Left colon (tissue), 2 donors: ENCODE results near the gene ZNF44. TPM values are rescaled to one million over a fixed set of nuclear protein-coding genes. Genes with fewer than 3 reads are reported as not detected.
A peak's percentile ranks its signal among the peaks of the same experiment; 100 is the strongest.

Source experiments
- ATAC-seq: fragments of 200-7000 bp; cut with Tn5 transposase; one replicate; pipeline ENCODE4 v1.9.1; 2020; ENCODE audit warnings: mild to moderate bottlenecking, moderate library complexity
- DNase-seq, 2 donors: peaks; one replicate each; pipeline ENCODE4 v3.0.0-alpha.2; 2020
- intact Hi-C, 2 donors: fragments of 100-400 bp; cut with DNase I in 1 of 2; cut with micrococcal nuclease in 1 of 2; formaldehyde crosslinking; loops; one replicate each; pipeline versions ENCODE4 v1.11.2 to v1.14.0; 2022; cut with DNase I, micrococcal nuclease
- total RNA-seq, 2 donors: library from RNA; stranded (reverse); fragmentation: NEBNext Ultra II Directional; extraction: Animal tissue kit (Norgen Biotek cat#: 25700); gene quantifications; one replicate each; pipeline ENCODE4 v1.2.1, GENCODE V29; 2021
- donor health status: DM: no; HTN: no; CAD: no.
- donor health status: DM: yes; HTN: yes; CAD: no.

Gene ZNF44
- total RNA-seq, 2 donors from 2014 or later: 16.1 to 18.4 TPM

- DNase-seq (no peak), ATAC-seq (no peak)
- intact Hi-C loops: no loop called here
These were observed 23.8 kb downstream of the ZNF44 start for GRCh38 chr19:12270854-12271253.

DNA sequence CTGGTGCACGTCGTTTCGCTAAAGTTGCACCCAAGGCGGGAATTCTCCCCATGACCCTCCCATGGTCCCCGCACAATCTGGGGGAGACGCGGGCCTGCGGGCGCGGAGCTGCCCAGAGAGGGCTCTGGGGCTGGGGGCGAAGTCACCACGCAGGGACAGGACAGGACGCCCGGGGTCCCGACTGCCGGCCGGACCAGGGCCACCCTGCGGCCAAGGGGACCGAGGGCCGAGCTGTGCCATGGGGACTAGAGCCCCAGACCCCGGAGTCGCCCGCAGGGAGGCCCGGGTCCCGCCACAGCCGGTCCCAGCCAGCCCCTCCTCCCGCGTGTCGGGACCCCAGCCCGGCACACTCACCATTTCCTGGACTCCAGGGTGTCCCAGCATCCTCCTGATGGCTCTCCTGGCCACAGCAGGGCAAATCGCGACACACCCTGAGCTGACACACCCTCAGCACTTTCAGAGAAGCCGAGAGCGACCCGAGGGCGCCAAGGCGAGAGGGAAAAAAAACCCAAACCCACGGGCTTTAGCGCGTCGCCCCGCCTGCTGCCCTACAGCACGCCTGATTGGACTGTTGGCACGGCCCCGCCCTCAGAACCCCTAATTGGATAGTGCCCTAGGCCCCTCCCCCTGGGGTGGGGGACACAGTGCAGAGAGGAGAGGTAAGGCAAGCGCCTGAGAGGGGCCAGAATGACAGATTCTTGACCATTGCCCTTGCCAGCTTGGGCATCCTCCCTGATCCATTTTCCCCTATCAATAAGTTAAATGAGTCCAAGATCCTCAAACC lies 28.6 kb downstream of the ZNF44 start:
- intact Hi-C loops: no loop called here
- peak; percentile 18 for ATAC-seq

DNA sequence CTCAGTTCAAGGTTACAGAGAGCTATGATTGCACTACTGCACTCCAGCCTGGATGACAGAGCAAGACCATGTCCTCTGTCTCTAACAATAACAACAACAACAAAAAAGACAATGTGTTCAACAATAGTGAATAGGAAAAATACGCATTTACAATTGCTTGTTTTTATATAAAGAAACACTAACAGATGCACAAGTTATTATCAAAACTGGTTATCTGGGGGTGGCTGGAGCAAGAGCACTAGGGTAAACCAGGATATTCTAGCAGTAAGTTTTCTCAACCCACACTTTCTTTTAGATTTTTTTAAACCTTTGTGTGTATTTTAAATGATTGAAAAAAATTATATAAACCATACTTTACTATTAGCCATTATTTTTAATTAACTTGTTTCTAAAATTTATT lies 33.1 kb downstream of the ZNF44 start:
- DNase-seq (no peak), ATAC-seq (no peak)
- intact Hi-C loops: no loop called here

More for the DNA sequence above, 28.6 kb downstream of the ZNF44 start:
- no peak for DNase-seq

- intact Hi-C loops: no loop called here
- ATAC-seq: no peak
- no peak for DNase-seq
These were observed 33.8 kb downstream of the ZNF44 start for GRCh38 chr19:12260861-12261260.

DNA sequence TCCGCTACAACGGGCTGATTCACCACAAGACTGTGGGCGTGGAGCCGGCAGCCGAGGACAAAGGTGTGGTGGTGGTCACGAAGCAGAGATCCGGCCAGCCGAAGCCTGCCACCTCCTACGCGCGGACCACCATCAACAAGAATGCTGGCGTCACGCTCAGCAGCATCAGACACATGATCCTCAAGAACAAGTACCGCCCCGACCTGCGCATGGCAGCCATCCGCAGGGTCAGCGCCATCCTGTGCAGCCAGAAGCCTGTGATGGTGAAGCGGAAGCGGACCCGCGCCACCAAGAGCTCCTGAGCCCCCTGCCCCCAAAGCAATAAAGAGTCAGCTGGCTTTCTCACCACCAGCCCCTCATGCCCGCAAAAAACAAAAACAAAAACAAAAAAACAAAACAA lies 34.4 kb downstream of the ZNF44 start:
- ATAC-seq (no peak), DNase-seq (no peak)
- intact Hi-C loops: no loop called here

DNA sequence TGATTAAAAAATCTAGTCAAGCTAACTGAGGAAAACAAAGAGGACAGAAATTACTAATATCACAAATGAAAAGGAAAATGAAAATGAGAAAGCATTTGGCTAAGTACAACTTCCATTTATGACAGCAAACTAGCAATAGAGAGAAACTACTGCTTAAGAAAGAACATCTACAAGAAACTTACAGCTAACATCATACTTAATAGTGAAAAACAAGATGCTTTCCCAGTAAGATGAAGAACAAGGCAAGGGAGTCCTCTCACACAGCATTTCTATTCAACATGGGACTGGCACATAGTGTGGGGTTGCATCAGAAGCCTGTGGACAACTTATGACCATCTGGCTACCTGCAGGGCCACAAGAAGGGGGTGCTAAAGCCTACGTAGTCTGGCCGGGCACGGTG lies 39.3 kb downstream of the ZNF44 start:
- intact Hi-C loops: no loop called here
- ATAC-seq: no peak

DNA sequence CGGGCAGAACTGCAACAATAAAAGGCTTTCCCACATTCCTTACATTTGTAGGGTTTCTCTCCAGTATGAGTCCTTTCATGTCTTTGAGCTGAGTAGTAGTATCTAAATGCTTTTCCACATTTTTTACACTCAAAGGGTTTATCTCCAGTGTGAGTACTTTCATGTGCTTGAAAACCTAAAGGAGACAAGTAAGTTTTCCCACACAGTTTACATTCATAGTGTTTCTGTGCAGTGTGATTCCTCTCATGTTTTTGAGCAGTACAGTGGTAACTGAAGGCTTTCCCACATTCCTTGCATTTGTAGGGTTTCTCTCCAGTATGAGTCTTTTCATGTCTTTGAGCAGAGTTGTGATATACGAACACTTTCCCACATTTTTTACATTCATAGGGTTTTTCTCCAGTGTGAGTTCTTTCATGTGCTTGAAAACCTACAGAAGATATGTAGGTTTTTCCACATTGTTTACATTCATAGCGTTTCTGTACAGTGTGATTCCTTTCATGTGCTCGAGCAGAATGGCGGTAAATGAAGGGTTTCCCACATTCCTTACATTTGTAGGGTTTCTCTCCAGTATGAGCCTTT lies 47.0 kb downstream of the ZNF44 start:
- intact Hi-C loops: no loop called here
- ATAC-seq (no peak), DNase-seq (no peak)

More for the DNA sequence above, 39.3 kb downstream of the ZNF44 start:
- no peak for DNase-seq

DNA sequence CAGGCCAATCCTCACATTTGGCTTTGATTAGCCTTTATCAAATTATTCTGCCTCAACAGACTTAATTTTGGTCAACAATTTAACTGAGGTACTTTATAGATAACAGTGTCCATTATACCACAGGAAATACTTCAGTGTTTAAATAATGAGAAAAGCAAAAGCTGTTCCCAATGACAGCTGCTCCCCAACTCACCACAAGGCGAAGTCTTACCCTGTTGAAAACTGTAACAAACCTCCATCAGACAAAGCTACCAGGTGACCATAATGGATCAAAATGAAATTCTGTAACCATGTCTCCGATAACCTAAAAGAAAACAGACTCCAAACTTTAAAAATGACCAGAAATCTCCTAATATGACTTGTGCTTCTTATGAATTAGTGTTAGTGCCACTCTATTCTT lies 50.3 kb downstream of the ZNF44 start:
- DNase-seq (no peak), ATAC-seq (no peak)
- intact Hi-C loops: no loop called here

DNA sequence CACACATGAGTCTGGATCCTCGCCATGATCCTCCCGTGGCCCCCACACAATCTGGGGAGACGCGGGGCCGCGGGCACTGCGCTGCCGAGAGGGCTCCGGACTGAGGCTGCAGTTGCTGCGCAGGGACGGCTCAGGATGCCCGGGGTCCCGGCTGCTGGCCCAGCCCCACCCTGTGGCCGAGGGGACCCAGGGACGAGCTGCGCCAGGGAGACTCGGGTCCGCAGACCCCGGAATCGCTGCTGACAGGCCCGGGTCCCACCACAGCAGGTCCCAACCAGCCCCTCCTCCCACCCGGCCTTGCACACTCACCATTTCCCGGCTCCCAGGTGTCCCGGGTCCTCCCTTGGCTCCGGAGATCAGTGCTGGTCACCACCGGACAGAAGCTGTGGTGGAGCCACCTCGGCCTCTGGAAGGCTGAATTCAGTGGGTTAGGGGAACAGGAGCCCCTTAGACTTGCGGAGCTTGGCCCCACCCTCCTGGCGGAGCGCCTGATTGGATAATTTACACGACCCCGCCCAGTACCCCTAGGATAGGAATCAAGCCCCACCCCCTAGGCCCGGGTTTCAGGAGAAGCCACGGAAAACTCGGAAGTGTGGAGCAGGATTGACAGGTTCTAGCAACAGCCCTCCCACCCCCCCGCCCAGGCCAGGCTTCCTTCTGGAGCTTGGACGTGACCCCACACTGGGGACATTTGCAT lies 57.4 kb downstream of the ZNF44 start:
- intact Hi-C loops: no loop called here
- ATAC-seq (no peak), DNase-seq (no peak)

- ATAC-seq: no peak
- intact Hi-C loops: no loop called here
These were observed 61.7 kb downstream of the ZNF44 start for GRCh38 chr19:12232961-12233360.

GRCh38 chr19:12230751-12231733 lies 63.6 kb downstream of the ZNF44 start:
- intact Hi-C loops: no loop called here
- DNase-seq (no peak), ATAC-seq (no peak)

More at GRCh38 chr19:12232961-12233360, 61.7 kb downstream of the ZNF44 start:
- no peak for DNase-seq

GRCh38 chr19:12229990-12230389 lies 64.7 kb downstream of the ZNF44 start:
- intact Hi-C loops: no loop called here
- DNase-seq: no peak
- no peak for ATAC-seq

DNA sequence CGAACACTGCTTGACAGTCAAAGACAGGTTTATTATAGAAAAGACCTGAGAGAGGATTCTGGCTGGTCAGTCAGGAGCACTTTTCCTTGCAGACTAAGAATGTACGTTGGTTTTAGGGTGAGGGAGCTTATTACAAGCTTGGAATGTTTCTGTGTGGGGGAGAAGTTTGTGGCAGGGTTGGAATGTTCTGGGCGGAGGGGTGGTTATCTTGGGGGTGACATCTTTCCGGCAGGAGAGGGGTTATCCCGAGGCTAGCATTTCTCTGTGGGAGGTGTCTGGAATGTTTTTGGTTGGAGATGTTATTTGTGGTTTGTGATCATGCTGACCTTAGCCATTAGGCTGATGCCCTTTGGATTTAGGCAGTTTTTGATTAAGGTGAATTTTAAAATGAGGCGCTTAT lies 70.0 kb downstream of the ZNF44 start:
- intact Hi-C loops: no loop called here
- no peak for DNase-seq
- no peak for ATAC-seq

DNA sequence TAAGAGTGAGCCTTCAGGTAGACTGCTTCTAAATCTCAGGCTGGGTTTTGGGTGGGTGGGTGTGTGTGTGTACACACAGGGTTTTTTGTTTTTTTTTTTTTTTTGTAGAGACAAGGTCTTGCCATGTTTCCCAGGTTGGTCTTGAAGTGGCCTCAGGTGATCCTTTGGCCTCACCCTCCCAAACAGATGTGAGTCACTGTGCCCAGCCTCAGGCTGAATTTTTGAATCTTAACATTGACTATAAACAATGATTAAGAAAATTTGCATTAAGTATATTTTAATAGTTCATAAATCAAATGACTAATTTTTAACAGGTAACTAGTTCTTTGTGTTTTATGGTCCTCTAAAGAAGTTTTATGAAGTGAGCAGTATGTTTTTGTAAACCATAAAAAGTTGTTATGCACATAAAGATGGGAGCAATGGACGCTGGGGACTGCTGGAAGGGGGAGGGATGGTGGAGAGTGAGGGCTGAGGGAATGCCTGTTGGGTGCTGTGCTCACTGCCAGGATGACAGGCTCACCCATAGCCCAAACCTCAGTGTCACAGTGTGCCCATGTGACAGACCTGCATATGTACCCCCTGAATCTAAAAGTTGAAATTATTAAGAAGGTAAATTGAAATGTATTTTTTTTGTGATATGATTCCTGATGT lies 71.6 kb downstream of the ZNF44 start:
- intact Hi-C loops: no loop called here
- no peak for ATAC-seq
- DNase-seq: no peak

Other genes with a start within 250 kb of the ZNF44 start
- under 1 TPM in 1 of 2 donors, not detected in 1; 0.45 TPM for gene ZNF878, start 241.9 kb downstream of the ZNF44 start, total RNA-seq
- gene ZNF844, start 230.2 kb downstream of the ZNF44 start, total RNA-seq: 10 to 100 TPM in 1 of 2 donors, 1 to 10 TPM in 1; 8.6 to 13.5 TPM
- 1 to 10 TPM; 3.8 to 6.2 TPM for gene ZNF20, start 154.5 kb downstream of the ZNF44 start, total RNA-seq
- gene ZNF625, start 138.1 kb downstream of the ZNF44 start, total RNA-seq: 1 to 10 TPM; 2.8 to 3.0 TPM
- gene ZNF136, start 131.8 kb downstream of the ZNF44 start, total RNA-seq: 1 to 10 TPM; 5.6 to 6.1 TPM
- 1 to 10 TPM; 2.6 to 4.3 TPM for gene ZNF563, start 38.8 kb upstream of the ZNF44 start, total RNA-seq
- gene ZNF442, start 70.8 kb upstream of the ZNF44 start, total RNA-seq: 1 to 10 TPM; 1.6 to 2.4 TPM
- 1 to 10 TPM; 5.6 to 7.5 TPM for gene ZNF799, start 106.4 kb upstream of the ZNF44 start, total RNA-seq
- 1 to 10 TPM; 6.0 to 7.4 TPM for gene ZNF443, start 146.1 kb upstream of the ZNF44 start, total RNA-seq
- gene ZNF709, start 189.9 kb upstream of the ZNF44 start, total RNA-seq: 1 to 10 TPM; 1.3 to 2.5 TPM